Measurements from ENCODE around the gene MAD1L1. TPM values are rescaled to one million over a fixed set of nuclear protein-coding genes. Genes with fewer than 3 reads are reported as not detected.

The MAD1L1 gene
- total and polyA plus RNA-seq, 2 of the 8 experiments (the other 6 are each of a cell fraction or from before 2014, with no cell fraction given), result 40.4 to 44.6 TPM

DNA sequence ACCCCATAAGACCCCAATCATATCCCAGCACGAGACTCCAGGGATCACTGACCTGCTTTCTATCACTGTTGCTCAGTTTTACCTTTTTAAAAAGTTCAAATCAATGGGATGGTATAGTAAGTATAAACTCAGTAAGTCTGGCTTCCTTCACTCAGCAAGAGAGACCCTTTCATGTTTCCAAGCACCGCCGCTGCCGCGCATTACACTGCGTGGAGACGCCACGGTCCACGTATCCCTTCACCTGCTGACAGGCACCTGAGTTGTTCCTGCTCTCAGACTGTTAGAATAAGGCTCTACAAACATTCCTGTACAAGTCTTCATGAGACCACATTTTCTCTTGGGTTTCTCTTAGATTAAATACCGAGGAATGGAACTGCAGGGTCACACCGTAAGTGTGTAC, 28.3 kb downstream of the MAD1L1 start:
- H3K27ac ChIP-seq (ENCODE audit: low read depth, low read length), result no peak overlapping the region
- no peak overlapping the region for H3K9ac ChIP-seq (replicated peaks in 1 of 4; ENCODE audit: extremely low read depth in 1 of 4, low read depth in 3 of 4, low read length in 3 of 4)
- no peak overlapping the region for H3K18ac ChIP-seq (ENCODE audit: extremely low read depth, low read length)
- peaks cover 12 to 21% of the 10 kb centered on the region in 2 experiments for H4K20me1 ChIP-seq (replicated peaks in 1 of 2; ENCODE audit: control insufficient read depth in 1 of 2, insufficient read depth in 2 of 2, low read length in 2 of 2)
- no peak overlapping the region for H4K5ac ChIP-seq (ENCODE audit: insufficient read length, low read depth, low read length)
- H3K56ac ChIP-seq (replicated peaks; ENCODE audit: insufficient read length, low read depth, low read length), result no peak overlapping the region
- no peaks in the 10 kb centered on the region for H3K23me2 ChIP-seq (ENCODE audit: low read depth, low read length)
- H3K4me1 ChIP-seq (replicated peaks in 1 of 4; ENCODE audit: control insufficient read depth in 3 of 4, insufficient read depth in 4 of 4, low read length in 3 of 4), result no peaks in the 10 kb centered on the region
- no peak overlapping the region for H2BK5ac ChIP-seq (ENCODE audit: low read depth, low read length)
- TF ChIP-seq HDAC2 (IDR thresholded peaks at IDR 0.05; ENCODE audit: borderline replicate concordance in 1 of 2, low read depth in 2 of 2, low read length in 2 of 2) (no peak), TAF7 (optimal IDR thresholded peaks at IDR 0.05; ENCODE audit: borderline replicate concordance, low read depth, low read length) (no peak)
- TF ChIP-seq, protein P1, sequence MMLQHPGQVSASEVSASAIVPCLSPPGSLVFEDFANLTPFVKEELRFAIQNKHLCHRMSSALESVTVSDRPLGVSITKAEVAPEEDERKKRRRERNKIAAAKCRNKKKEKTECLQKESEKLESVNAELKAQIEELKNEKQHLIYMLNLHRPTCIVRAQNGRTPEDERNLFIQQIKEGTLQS (IDR thresholded peaks at IDR 0.05; ENCODE audit: insufficient read depth, low read depth, low read length), result no peak
- no peak overlapping the region for H2BK20ac ChIP-seq (ENCODE audit: low read length)
- no peak overlapping the region for H2AK5ac ChIP-seq (ENCODE audit: low read depth, low read length)
- H3K79me1 ChIP-seq (ENCODE audit: low read depth, low read length), result peaks cover 4% of the 10 kb centered on the region
- peaks cover 4 to 21% (median 12%) of the 10 kb centered on the region in 4 experiments; a peak in 6 of 8 replicates for H3K36me3 ChIP-seq (ENCODE audit: control insufficient read depth in 2 of 4, insufficient read depth in 4 of 4, low read length in 3 of 4)
- H4K91ac ChIP-seq (replicated peaks; ENCODE audit: insufficient read length, low read length), result no peak overlapping the region
- no peak overlapping the region for H3K4me3 ChIP-seq (ENCODE audit: extremely low read depth in 1 of 4, insufficient read depth in 2 of 4, low read depth in 3 of 4, low read length in 4 of 4)
- no peak for DNase-seq (ENCODE audit: low read depth in 1 of 2, low spot score in 2 of 2)
- 95% methylated on average over 11 of the region's 11 CpGs; no CpG with 5 or more reads in 1 of the 2 experiments for WGBS, 2 experiments (ENCODE audit: extremely low coverage in 1 of 2, insufficient coverage in 1 of 2, insufficient read length in 1 of 2, insufficient replicate concordance in 2 of 2, low coverage in 1 of 2, low lambda C conversion rate in 2 of 2, missing lambda C conversion rate in 1 of 2)
- ChIA-PET POLR2A (ENCODE audit: partially characterized antibody) (no interaction called here), CTCF (ENCODE audit: partially characterized antibody) (interaction anchor here (0.7 to 1.5 kb wide), 2 partner anchors 10 to 76 kb away, joined by 3 to 7 read pairs; no protein-coding TSS in a partner anchor)
- no peak overlapping the region for H2BK15ac ChIP-seq (ENCODE audit: low read length)
- H2AFZ ChIP-seq (ENCODE audit: low read length), result no peak overlapping the region
- H2BK120ac ChIP-seq (replicated peaks; ENCODE audit: low read depth, low read length), result no peak overlapping the region
- H3K9me3 ChIP-seq (ENCODE audit: insufficient read depth in 2 of 2, low read depth in 1 of 2, low read length in 1 of 2), result no peaks in the 10 kb centered on the region
- FAIRE-seq, result no peak
- H3K4me2 ChIP-seq (ENCODE audit: insufficient read depth in 1 of 2, low read depth in 2 of 2, low read length in 2 of 2), result no peak overlapping the region
- no peak overlapping the region for H4K8ac ChIP-seq (ENCODE audit: extremely low read depth, insufficient read depth, low read length)
- no peak overlapping the region for H3K4ac ChIP-seq (replicated peaks; ENCODE audit: insufficient read length, low read depth, low read length)
- H2BK12ac ChIP-seq (ENCODE audit: low read depth, low read length), result no peak overlapping the region
- no peak overlapping the region for H3K23ac ChIP-seq (ENCODE audit: insufficient read length)
- no peaks in the 10 kb centered on the region for H3K27me3 ChIP-seq (replicated peaks in 1 of 4; ENCODE audit: control insufficient read depth in 3 of 4, extremely low read depth in 1 of 4, insufficient read depth in 3 of 4, low read length in 3 of 4)
- peaks cover 0 to 3% of the 10 kb centered on the region in 2 experiments; a peak in 1 of 4 replicates for H3K79me2 ChIP-seq (ENCODE audit: control insufficient read depth in 1 of 2, insufficient read depth in 2 of 2, low read length in 2 of 2)
- no peak overlapping the region for H3K14ac ChIP-seq (ENCODE audit: insufficient read length)
